Measurements from ENCODE around the gene FAF1.

The FAF1 gene

GRCh38 chr1:50393522-50394120 lies 566.4 kb downstream of the FAF1 start:
- no peak overlapping the region for H3K27ac ChIP-seq (ENCODE audit: low read depth, low read length)
- no peaks in the 10 kb centered on the region for H3K4me1 ChIP-seq (ENCODE audit: control insufficient read depth, low read length)
- no peaks in the 10 kb centered on the region for H3K9me2 ChIP-seq (replicated peaks; ENCODE audit: control insufficient read depth, low read length)
- no peaks in the 10 kb centered on the region for H4K20me1 ChIP-seq (ENCODE audit: control insufficient read depth, insufficient read depth, low read depth, low read length)
- H3K27me3 ChIP-seq (ENCODE audit: control insufficient read depth, low read length) = no peaks in the 10 kb centered on the region
- H3K9me3 ChIP-seq (ENCODE audit: control insufficient read depth, insufficient read depth, low read length) = no peaks in the 10 kb centered on the region
- no peak overlapping the region for H3K4me2 ChIP-seq (ENCODE audit: low read length)
- no peak overlapping the region for H3K4me3 ChIP-seq (ENCODE audit: low read length)
- H3K79me2 ChIP-seq (ENCODE audit: control insufficient read depth, low read length) = no peaks in the 10 kb centered on the region
- no peak for TF ChIP-seq EZH2phosphoT487 (IDR thresholded peaks at IDR 0.05; ENCODE audit: borderline replicate concordance, low read length)
- TF ChIP-seq, protein P1, sequence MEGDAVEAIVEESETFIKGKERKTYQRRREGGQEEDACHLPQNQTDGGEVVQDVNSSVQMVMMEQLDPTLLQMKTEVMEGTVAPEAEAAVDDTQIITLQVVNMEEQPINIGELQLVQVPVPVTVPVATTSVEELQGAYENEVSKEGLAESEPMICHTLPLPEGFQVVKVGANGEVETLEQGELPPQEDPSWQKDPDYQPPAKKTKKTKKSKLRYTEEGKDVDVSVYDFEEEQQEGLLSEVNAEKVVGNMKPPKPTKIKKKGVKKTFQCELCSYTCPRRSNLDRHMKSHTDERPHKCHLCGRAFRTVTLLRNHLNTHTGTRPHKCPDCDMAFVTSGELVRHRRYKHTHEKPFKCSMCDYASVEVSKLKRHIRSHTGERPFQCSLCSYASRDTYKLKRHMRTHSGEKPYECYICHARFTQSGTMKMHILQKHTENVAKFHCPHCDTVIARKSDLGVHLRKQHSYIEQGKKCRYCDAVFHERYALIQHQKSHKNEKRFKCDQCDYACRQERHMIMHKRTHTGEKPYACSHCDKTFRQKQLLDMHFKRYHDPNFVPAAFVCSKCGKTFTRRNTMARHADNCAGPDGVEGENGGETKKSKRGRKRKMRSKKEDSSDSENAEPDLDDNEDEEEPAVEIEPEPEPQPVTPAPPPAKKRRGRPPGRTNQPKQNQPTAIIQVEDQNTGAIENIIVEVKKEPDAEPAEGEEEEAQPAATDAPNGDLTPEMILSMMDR (IDR thresholded peaks at IDR 0.05; ENCODE audit: low read depth, low read length, poor library complexity, severe bottlenecking) = no peak
- H3K36me3 ChIP-seq (ENCODE audit: control insufficient read depth, low read length) = no peaks in the 10 kb centered on the region
- H3F3A ChIP-seq (ENCODE audit: control insufficient read depth, insufficient read depth) = no peaks in the 10 kb centered on the region

Data from DOHH2 (cell line).